GM21825 (cell line): Measurements from ENCODE around the gene MRTFA.

Experiments used
- ATAC-seq: cut with Tn5 transposase; IDR thresholded peaks from one replicate; pipeline ENCODE4 v1.9.1; 2021; ENCODE audit warnings: mild to moderate bottlenecking, moderate library complexity; ENCODE audit not compliant: unreplicated experiment

The MRTFA gene

GRCh38 chr22:40434106-40434505 is 202.4 kb downstream of the MRTFA start:
- ATAC-seq = no peak

GRCh38 chr22:40433416-40434090 is 203.0 kb downstream of the MRTFA start:
- ATAC-seq = no peak

- ATAC-seq = no peak
Measured at GRCh38 chr22:40432625-40433024, 203.9 kb downstream of the MRTFA start.

DNA sequence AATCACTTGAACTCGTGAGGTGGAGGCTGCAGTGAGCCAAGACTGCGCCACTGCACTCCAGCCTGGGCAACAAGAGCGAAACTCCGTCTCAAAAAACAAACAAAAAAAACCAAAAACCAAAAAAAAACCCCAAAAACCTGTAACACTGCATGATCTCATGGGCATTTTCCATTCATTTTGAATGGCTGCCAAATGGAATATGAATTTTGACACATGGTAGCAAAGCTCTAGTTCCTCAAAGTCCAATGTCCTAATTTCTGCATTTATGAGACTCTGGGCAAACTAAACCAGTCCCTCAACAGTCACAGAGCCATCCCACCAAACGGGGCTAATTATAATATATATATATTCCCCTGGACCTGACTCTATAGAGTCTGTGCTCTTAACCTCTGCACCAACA is 204.4 kb downstream of the MRTFA start:
- ATAC-seq = no peak

DNA sequence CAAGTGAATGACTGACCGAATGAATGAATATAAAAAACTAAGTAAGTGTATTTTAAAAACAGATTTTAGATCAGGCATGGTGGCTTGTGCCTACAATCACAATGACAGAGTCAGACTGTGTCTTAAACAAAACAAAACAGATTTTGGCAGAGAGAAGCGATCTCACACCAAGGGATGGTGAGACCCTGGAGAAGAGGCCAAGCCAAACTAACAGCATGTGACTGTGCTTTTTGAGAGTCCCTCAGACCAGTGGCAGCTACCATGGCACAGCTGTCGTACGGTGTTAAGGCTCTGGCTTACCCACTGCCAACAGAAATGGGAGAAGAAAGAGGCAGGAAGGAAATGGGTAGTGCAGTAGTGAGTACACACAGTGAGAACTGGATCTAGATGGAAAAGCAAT is 205.5 kb downstream of the MRTFA start:
- no peak for ATAC-seq

- ATAC-seq = no peak
Measured at GRCh38 chr22:40429481-40429880, 207.0 kb downstream of the MRTFA start.

GRCh38 chr22:40428796-40429195 is 207.7 kb downstream of the MRTFA start:
- ATAC-seq = no peak

DNA sequence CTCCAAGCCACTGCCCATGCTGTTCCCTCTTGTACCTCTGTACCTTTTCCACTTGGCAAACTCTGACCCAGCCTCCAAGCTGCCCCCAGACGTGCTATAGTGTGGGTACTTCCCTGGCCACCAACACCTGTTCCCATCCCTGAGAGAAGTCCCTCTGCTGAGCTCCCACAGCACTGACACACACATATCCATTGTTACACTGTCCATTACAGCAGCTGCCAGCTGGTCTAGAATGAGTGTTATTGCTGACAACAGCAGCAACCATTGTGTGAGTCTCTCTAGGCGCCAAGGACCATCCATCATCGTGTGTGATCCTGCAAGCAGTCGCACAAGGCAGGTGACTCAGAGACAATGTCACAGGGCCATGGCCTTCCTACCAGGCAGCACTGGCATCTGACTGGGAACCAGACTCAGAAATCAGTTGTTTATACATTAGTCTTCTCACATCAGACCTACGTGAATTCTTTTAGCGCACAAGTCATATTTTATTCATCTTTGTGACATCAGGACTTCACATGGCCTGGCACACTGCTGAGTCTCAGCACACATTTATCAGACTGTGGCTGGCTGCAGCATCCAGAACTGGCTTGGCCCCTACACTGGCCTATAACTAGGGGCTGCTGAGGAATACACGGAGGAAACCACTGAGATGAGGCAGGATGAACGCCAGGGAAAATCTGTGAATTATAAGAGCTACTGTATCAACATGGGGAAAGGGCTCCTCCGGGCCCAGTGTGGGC is 209.8 kb downstream of the MRTFA start:
- no peak for ATAC-seq

DNA sequence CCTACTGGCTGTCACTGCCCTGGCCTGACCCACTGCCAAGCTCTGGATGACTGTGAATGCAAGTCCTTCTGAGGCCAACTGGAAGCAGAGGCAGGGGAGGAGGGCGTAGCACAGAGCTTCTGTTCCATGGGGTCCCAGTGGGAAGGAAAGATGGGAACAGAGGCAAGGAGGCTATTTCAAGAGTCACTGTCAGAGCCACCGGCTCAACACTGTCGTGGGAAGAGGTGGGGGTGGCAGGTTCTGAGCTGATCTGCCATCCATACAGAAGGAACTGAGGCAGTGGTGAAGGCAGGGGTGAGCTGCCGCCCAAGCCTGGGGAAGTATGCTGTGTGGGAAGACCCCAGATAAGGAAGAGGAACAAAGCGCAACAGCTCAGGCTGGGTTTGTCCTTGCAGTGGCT is 211.4 kb downstream of the MRTFA start:
- ATAC-seq = no peak

- no peak for ATAC-seq
Measured at GRCh38 chr22:40423882-40424640, 212.5 kb downstream of the MRTFA start.

DNA sequence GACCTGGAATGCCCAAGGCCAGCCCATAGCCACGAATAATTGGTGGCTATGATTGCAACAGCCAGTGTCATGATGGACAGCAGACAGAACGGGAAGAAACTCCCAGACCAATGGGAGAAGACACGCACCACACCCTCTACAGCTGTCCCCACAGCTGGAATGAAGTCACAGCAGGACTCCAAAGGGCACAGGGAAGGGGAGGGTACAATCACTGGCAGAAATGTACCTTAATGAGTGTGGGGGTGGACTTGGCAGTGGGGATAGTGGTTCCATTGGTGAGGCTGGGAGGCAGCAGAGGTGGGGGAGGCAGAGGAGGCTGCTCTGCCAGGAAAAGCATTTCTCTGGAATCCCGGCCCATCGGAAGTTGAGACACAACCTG is 213.2 kb downstream of the MRTFA start:
- no peak for ATAC-seq

DNA sequence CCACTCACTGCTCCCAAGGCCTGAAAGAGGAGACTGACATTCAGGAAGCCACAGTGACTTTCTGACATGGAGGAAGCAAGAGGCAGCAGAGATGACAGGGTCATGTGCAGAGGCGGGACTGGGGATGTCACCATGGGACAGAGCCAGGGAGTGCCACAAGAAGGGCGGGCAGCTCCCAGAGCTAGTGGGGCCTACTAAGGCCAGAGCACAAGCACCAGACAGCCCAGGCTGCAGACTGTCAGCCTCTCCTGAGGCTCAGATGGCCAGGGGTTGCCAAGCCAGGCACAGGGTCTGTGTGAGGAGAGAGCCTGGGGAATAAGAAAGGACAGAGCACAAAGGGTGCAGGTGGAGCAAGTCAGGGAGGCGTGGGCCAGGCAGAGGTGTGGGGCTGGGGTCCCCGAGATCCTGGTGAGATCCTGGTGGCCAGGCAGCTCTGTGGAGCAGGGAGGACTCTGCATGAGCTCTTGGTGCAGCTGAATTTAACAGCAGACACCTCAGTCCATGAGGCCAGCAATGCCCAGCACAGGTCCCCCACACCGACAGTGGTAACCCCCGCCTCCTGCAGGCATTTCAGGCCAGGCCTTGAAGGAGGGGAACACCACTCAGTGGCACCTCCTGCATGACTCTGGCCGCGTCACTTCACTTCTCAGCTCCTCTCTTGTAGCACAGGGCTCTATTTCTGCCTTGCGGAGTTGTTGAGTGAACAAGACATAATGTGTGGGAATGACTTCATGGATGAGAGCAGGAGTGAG is 213.8 kb downstream of the MRTFA start:
- no peak for ATAC-seq

DNA sequence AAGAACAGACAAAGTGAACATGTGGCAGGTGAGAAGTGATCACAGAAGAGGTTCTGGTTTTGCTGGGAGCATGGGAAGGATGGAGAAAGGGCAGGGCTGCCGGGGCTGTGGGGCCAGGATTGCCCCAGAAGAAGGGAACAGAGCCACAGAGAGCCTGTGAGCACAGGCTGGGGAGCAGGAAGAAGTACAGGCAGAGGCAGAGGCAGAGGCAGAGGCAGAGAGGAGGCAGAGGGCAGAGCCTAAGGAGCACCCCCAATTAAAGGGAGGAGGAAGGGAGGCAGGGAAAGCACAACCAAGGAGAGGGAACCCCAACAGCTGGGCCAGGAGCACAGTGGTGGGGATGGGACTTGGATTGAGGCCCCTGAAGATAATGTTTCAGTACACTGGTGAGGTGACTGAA is 214.6 kb downstream of the MRTFA start:
- no peak for ATAC-seq

DNA sequence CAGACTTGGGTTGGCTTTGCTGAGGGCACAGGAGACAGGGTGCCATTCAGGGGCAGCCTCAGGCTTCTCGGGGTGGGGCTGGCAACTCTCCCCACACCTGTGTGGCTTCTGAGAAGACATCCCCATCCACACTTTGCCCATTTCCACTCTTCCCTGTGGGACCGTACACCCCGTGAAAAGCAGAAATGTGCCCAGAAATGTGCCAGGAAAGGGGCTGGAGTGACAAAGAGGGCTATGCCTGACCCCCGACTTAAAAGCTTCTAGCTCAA is 215.5 kb downstream of the MRTFA start:
- no peak for ATAC-seq

- no peak for ATAC-seq
Measured at GRCh38 chr22:40420341-40421081, 216.0 kb downstream of the MRTFA start.

DNA sequence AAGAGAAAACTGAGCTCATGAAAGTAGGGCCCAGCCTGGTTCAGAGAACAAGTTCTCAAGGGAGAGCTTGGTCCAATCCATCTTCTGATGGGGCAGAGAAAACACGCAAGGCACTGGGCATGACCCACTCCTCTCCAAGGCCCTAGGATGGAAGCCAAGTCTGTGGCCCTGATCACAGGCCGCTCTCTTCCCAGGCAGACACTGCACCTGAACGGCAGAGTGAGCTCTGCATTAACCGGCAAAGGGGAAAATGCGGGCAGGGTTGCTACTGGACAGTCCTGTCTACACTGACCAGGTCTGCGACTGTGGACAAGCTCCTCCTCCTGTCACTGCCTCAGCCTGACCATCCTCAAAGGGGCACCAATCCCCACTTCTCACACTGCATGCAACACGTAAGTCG is 216.8 kb downstream of the MRTFA start:
- no peak for ATAC-seq

DNA sequence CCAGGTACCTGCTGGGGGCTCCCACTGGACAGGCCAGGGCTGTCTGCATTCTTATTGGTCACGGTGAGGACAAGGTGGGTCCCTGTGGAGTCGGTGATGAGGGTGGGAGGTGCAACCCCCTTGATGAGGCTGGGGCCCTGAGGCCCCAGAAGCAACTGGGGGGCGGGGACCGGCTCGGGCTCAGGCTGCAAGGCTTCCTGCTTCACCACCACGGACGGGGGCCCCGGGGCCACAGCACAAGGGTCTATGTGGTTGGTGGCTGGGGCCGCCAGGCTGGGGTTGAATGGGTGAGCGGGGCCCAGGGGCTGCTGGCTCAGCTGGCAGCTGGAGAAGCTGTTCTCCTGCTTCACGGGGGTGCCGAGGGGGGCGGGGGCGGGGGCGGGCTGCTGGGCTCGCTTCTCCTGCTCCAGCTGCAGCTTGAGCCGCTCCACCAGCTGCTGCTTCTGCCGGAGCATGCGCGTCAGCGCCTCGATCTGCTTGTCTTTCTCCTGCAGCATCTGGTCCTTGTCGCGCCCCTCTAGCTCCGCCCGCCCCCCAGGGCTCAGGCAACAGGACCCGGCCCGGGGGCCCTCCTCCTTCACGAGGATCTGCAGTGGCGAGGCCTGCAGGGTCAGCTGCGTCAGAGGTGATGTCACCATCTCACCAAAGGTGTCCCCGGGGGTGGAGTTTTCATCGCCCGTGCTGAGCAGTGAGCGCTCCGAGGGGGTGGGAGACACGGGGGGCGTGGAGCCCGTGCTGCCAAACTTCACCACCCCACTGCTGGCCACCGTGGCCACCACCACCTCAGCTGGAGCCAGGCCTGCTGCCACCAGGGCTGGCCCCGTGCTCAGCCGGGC is 217.9 kb downstream of the MRTFA start:
- no peak for ATAC-seq

DNA sequence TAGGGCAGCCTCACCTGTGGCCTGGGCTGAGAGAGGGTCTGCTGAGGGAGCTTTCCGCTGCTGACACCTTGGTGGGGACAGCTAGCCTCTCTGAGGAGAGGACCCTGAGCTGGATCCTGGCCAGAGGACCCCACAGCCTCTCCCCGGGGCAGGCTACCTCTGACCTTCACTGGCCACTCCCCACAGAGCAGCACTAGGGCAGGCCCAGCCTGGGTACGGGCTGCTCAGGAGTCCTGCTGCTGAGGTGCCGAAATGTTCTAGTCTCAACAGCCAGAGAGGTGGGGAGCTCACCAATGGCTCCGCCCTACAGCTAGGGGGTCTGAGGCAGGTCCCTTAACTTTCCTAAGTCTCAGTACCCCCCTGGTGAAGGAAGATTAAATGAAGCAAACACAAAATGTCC is 218.6 kb downstream of the MRTFA start:
- no peak for ATAC-seq

GRCh38 chr22:40417041-40417440 is 219.5 kb downstream of the MRTFA start:
- no peak for ATAC-seq

DNA sequence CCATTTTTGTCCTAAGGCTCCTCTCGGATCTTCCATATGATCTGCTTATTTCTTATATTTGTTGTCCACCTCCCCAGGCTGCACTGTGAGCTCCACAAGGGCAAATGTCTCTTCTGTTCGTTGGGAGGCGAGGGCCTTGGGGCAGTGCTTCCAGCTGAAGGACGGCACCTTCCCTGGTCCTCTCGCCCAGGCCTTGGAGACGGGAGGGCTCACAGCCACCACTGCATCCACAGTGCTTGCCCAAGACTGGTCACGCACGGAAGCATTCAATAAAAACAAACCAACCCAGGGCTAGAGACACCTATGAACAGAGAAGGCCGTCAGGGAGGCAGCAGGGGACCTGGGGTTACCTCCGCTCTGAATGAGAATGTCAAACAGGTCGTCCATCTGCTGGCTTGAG is 219.9 kb downstream of the MRTFA start:
- ATAC-seq = no peak
